ENCODE results near the gene TTC24.

- TF ChIP-seq CTCF (conservative IDR thresholded peaks at IDR 0.05; ENCODE audit: low read depth in 2 of 2) (no peak; a peak in 2 of 4 replicates), EZH2 (IDR thresholded peaks at IDR 0.05; ENCODE audit: low read depth, unreplicated experiment) (no peak), EZH2phosphoT487 (IDR thresholded peaks at IDR 0.05; ENCODE audit: unreplicated experiment) (no peak)
Measured at GRCh38 chr1:156626079-156626438, 46.5 kb downstream of the TTC24 start.
